ENCODE measurements around the gene BARHL1.

DNA sequence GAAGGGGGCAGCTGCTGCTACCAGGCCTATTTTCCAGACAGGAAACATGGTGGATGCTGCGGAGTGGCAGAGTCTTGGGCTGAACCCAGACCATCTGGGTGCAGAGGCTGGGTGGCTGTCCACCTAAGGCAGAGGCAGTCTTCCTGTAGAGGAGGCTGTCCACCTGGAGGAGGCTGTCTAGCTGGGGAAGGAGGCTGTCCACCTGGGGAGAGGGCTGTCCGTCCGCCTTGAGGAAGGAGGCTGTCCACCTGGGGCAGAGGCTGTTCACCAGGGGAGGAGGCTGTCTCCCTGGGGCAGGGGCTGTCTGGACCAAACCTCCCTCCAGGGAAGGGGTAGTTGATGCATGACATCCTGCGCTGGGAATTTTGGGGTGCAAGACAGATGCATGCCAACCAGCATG, 39.2 kb upstream of the BARHL1 start:
- no peak for TF ChIP-seq FOXM1 (IDR thresholded peaks at IDR 0.05; ENCODE audit: borderline replicate concordance)
- no peak for TF ChIP-seq SP1 (IDR thresholded peaks at IDR 0.05)
- TF ChIP-seq, protein P1, sequence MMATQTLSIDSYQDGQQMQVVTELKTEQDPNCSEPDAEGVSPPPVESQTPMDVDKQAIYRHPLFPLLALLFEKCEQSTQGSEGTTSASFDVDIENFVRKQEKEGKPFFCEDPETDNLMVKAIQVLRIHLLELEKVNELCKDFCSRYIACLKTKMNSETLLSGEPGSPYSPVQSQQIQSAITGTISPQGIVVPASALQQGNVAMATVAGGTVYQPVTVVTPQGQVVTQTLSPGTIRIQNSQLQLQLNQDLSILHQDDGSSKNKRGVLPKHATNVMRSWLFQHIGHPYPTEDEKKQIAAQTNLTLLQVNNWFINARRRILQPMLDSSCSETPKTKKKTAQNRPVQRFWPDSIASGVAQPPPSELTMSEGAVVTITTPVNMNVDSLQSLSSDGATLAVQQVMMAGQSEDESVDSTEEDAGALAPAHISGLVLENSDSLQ (IDR thresholded peaks at IDR 0.05) = no peak
- no peak for TF ChIP-seq LEF1 (IDR thresholded peaks at IDR 0.05; ENCODE audit: borderline replicate concordance)
- TF ChIP-seq ELF4 (IDR thresholded peaks at IDR 0.05) = no peak
- TF ChIP-seq TARDBP (IDR thresholded peaks at IDR 0.05) = no peak
- TF ChIP-seq HDGF (IDR thresholded peaks at IDR 0.05; ENCODE audit: borderline replicate concordance) = no peak
- no peak for TF ChIP-seq ZNF384 (IDR thresholded peaks at IDR 0.05)
- no peak for TF ChIP-seq SUZ12 (IDR thresholded peaks at IDR 0.05)
- no peak for TF ChIP-seq NFRKB (IDR thresholded peaks at IDR 0.05)
